Stomach (tissue), 9 donors: ENCODE data around the gene THEMIS. TPM values are rescaled to one million over a fixed set of nuclear protein-coding genes. Genes with fewer than 3 reads are reported as not detected.

Source experiments
- DNase-seq, 2 donors: peaks; one replicate each; pipeline versions ENCODE4 v3.0.0 to v3.0.0-alpha.2; 2013 to 2019
- H3K27ac ChIP-seq, 5 donors: fragments of 200-600 bp in 4 of 5; sonication (generic) in 4 of 5; one replicate each; pipeline ENCODE4 v1.5.1; 2013 to 2019; ENCODE audit warnings: mild to moderate bottlenecking in 1 of 5, moderate library complexity in 1 of 5
- H3K27me3 ChIP-seq, 3 donors: fragments of 200-600 bp; sonication (generic); one replicate each; pipeline ENCODE4 v1.5.1; 2017 to 2019; ENCODE audit warnings: mixed run types in 1 of 3
- H3K36me3 ChIP-seq, 4 donors: fragments of 200-600 bp; sonication (generic); 1 replicate in 3 of 4; 2 replicates in 1 of 4; pipeline ENCODE4 v1.5.1; 2016 to 2019
- H3K4me1 ChIP-seq, 4 donors: fragments of 200-600 bp; sonication (generic); one replicate each; pipeline ENCODE4 v1.5.1; 2016 to 2019
- H3K4me3 ChIP-seq, 4 donors: fragments of 200-600 bp; sonication (generic) in 3 of 4; one replicate each; pipeline ENCODE4 v1.5.1; 2016 to 2019; ENCODE audit warnings: mild to moderate bottlenecking in 1 of 4
- H3K9me3 ChIP-seq, 4 donors: fragments of 200-600 bp; sonication (generic); one replicate each; pipeline ENCODE4 v1.5.1; 2016 to 2019
- CTCF ChIP-seq, 7 experiments: fragments of 450-650 bp in 4 of 7; fragments of 200-600 bp in 3 of 7; sonication (generic) in 3 of 7; IDR thresholded peaks; one replicate each; pipeline ENCODE4 v1.5.1; 2016 to 2019; ENCODE audit warnings: antibody characterized with exemption in 7 of 7, control low read depth in 2 of 7, mild to moderate bottlenecking in 1 of 7
- EP300 ChIP-seq: sonication (generic); formaldehyde crosslinking; IDR thresholded peaks from one replicate; pipeline ENCODE4 v1.6.1; 2017; ENCODE audit warnings: antibody characterized with exemption
- POLR2A ChIP-seq, 4 donors: fragments of 450-650 bp; IDR thresholded peaks; one replicate each; pipeline ENCODE4 v1.6.1; 2016; ENCODE audit warnings: antibody characterized with exemption in 4 of 4, control low read depth in 2 of 4, mild to moderate bottlenecking in 1 of 4, moderate library complexity in 1 of 4
- POLR2AphosphoS5 ChIP-seq, 3 donors: sonication (generic); formaldehyde crosslinking; IDR thresholded peaks; one replicate each; pipeline ENCODE4 v1.6.1; 2016; ENCODE audit warnings: antibody characterized with exemption in 3 of 3
- WGBS, 5 donors: extraction: QIAGEN DNeasy Blood & Tissue Kit in 3 of 5; methylation state at CpG; one replicate each; pipeline versions ENCODE4 v1.1.5 to v1.1.7; 2013 to 2018; 5-methylcytosine and 5-hydroxymethylcytosine counted together
- intact Hi-C: fragments of 100-400 bp; cut with DNase I; formaldehyde crosslinking; loops from one replicate; pipeline ENCODE4 v1.15.1; 2023; ENCODE audit warnings: low total_unique reads
- polyA plus RNA-seq, 3 donors: library from polyadenylated mRNA; stranded (reverse); fragments of 200-250 nt; gene quantifications; one replicate each; pipeline ENCODE4 v1.2.3, GENCODE V29; 2013
- total RNA-seq, 5 donors: library from RNA; depleted of rRNA; stranded (reverse); fragments of >200 nt; gene quantifications; one replicate each; pipeline versions ENCODE4 v1.1.0 to v1.2.3, GENCODE V29; 2014 to 2016
- donor health status: healthy with polysubstance abuse.
- donor health status: Bipolar disorder and iron deficiency.
- donor health status: healthy.

Gene THEMIS
- total and polyA plus RNA-seq, 8 donors = 0.08 to 18.3 (median 0.89) TPM; not detected in 1

GRCh38 chr6:127941228-127941627 is 40.4 kb upstream of the THEMIS start:
- intact Hi-C loops = no loop called here
- Histone ChIP-seq H3K4me1 (peaks cover 0 to 12% (median 5%) of the 10 kb centered on the region in 4 donors), H3K36me3 (no peaks in the 10 kb centered on the region), H3K27ac (no peak overlapping the region), H3K27me3 (no peaks in the 10 kb centered on the region), H3K9me3 (no peaks in the 10 kb centered on the region), H3K4me3 (no peak overlapping the region)
- no peak for TF ChIP-seq CTCF (IDR thresholded peaks at IDR 0.05)
- TF ChIP-seq POLR2AphosphoS5 (IDR thresholded peaks at IDR 0.05) = no peak
- TF ChIP-seq POLR2A (IDR thresholded peaks at IDR 0.05) = no peak
- TF ChIP-seq EP300 = no peak
- WGBS, 5 donors = 33 to 66% (median 46%) methylated on average over 5 of the region's 5 CpGs
- peak in 1 of 2 donors; percentile 22 for DNase-seq

GRCh38 chr6:127939442-127940066 is 38.7 kb upstream of the THEMIS start:
- Histone ChIP-seq H3K36me3 (no peaks in the 10 kb centered on the region), H3K27me3 (no peaks in the 10 kb centered on the region), H3K4me3 (no peak overlapping the region), H3K4me1 (peaks cover 0 to 12% (median 5%) of the 10 kb centered on the region in 4 donors), H3K9me3 (no peaks in the 10 kb centered on the region), H3K27ac (peak overlapping the region in 1 of 5 donors; percentile 1)
- intact Hi-C loops = no loop called here
- DNase-seq = peak in 1 of 2 donors; percentile 70
- TF ChIP-seq EP300 = no peak
- no peak for TF ChIP-seq CTCF (IDR thresholded peaks at IDR 0.05)
- no peak for TF ChIP-seq POLR2A (IDR thresholded peaks at IDR 0.05)
- no peak for TF ChIP-seq POLR2AphosphoS5 (IDR thresholded peaks at IDR 0.05)
- 14 to 29% (median 19%) methylated on average over 3 of the region's 3 CpGs for WGBS, 5 donors

- Histone ChIP-seq H3K4me1 (peaks cover 0 to 12% (median 5%) of the 10 kb centered on the region in 4 donors), H3K36me3 (no peaks in the 10 kb centered on the region), H3K4me3 (no peak overlapping the region), H3K27ac (no peak overlapping the region), H3K9me3 (no peaks in the 10 kb centered on the region), H3K27me3 (no peaks in the 10 kb centered on the region)
- intact Hi-C loops = no loop called here
- TF ChIP-seq POLR2A (IDR thresholded peaks at IDR 0.05) (no peak), POLR2AphosphoS5 (IDR thresholded peaks at IDR 0.05) (no peak), CTCF (IDR thresholded peaks at IDR 0.05) (no peak), EP300 (no peak)
- DNase-seq = peak in 1 of 2 donors; percentile 15
These were observed 37.8 kb upstream of the THEMIS start for GRCh38 chr6:127938701-127939100.

- Histone ChIP-seq H3K36me3 (no peaks in the 10 kb centered on the region), H3K4me3 (no peak overlapping the region), H3K4me1 (peaks cover 0 to 12% (median 5%) of the 10 kb centered on the region in 4 donors), H3K9me3 (peaks cover 0 to 6% (median 4%) of the 10 kb centered on the region in 4 donors), H3K27me3 (no peaks in the 10 kb centered on the region), H3K27ac (no peak overlapping the region)
- TF ChIP-seq EP300 = no peak
- no peak for TF ChIP-seq POLR2A (IDR thresholded peaks at IDR 0.05)
- no peak for TF ChIP-seq POLR2AphosphoS5 (IDR thresholded peaks at IDR 0.05)
- TF ChIP-seq CTCF (IDR thresholded peaks at IDR 0.05) = no peak
- no peak for DNase-seq
- intact Hi-C loops = no loop called here
These were observed 36.9 kb upstream of the THEMIS start for GRCh38 chr6:127937747-127938146.
